ENCODE results near the gene MPP3.

- TF ChIP-seq EP300 (IDR thresholded peaks at IDR 0.05) (no peak), POLR2A (IDR thresholded peaks at IDR 0.05) (no peak)
- TF ChIP-seq, protein P1, sequence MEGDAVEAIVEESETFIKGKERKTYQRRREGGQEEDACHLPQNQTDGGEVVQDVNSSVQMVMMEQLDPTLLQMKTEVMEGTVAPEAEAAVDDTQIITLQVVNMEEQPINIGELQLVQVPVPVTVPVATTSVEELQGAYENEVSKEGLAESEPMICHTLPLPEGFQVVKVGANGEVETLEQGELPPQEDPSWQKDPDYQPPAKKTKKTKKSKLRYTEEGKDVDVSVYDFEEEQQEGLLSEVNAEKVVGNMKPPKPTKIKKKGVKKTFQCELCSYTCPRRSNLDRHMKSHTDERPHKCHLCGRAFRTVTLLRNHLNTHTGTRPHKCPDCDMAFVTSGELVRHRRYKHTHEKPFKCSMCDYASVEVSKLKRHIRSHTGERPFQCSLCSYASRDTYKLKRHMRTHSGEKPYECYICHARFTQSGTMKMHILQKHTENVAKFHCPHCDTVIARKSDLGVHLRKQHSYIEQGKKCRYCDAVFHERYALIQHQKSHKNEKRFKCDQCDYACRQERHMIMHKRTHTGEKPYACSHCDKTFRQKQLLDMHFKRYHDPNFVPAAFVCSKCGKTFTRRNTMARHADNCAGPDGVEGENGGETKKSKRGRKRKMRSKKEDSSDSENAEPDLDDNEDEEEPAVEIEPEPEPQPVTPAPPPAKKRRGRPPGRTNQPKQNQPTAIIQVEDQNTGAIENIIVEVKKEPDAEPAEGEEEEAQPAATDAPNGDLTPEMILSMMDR (IDR thresholded peaks at IDR 0.05): no peak
Measured at GRCh38 chr17:43769426-43769825, 63.5 kb downstream of the MPP3 start.

Data from tibial nerve (tissue), 4 donors.